Neutrophil (primary cell): ENCODE measurements around the gene RAB3IL1.
"Not testable (repeated sequence)": the region's sequence is repeated elsewhere in the genome, so short reads cannot be mapped to it uniquely, and the experiment has no call there.

Source experiments
- H3K27ac ChIP-seq: fragments of 200-600 bp; sonication (generic); 2 replicates; pipeline ENCODE4 v1.5.1; 2016; ENCODE audit warnings: mild to moderate bottlenecking, moderate library complexity
- H3K27me3 ChIP-seq: fragments of 200-600 bp; sonication (generic); 2 replicates; pipeline ENCODE4 v1.6.0; 2016; ENCODE audit warnings: mild to moderate bottlenecking
- H3K36me3 ChIP-seq: fragments of 200-600 bp; sonication (generic); 2 replicates; pipeline ENCODE4 v1.5.1; 2017
- H3K4me1 ChIP-seq, 2 experiments: fragments of 200-600 bp in 1 of 2; sonication (generic) in 1 of 2; 1 replicate in 1 of 2; 2 replicates in 1 of 2; pipeline versions ENCODE4 v1.5.1 to v1.6.1; 2013 to 2016; ENCODE audit warnings: low read depth in 1 of 2, low read length in 1 of 2, mild to moderate bottlenecking in 1 of 2, moderate library complexity in 1 of 2; ENCODE audit not compliant: control insufficient read depth in 1 of 2, insufficient read depth in 1 of 2
- H3K4me3 ChIP-seq, 2 experiments: fragments of 200-600 bp in 1 of 2; sonication (generic) in 1 of 2; 1 replicate in 1 of 2; 2 replicates in 1 of 2; pipeline ENCODE4 v1.5.1; 2013 to 2016; ENCODE audit warnings: low read depth in 1 of 2, low read length in 1 of 2, mild to moderate bottlenecking in 1 of 2, moderate library complexity in 1 of 2
- H3K9me3 ChIP-seq: fragments of 200-600 bp; sonication (generic); 2 replicates; pipeline ENCODE4 v1.5.1; 2016
- CTCF ChIP-seq: fragments of 200-600 bp; sonication (generic); IDR thresholded peaks from 2 replicates; pipeline ENCODE4 v1.5.1; 2016; ENCODE audit warnings: antibody characterized with exemption

RAB3IL1 gene

GRCh38 chr11:61883327-61883726 lies 34.0 kb downstream of the RAB3IL1 start:
- TF ChIP-seq CTCF, result no peak
- Histone ChIP-seq H3K36me3 (no peaks in the 10 kb centered on the region), H3K4me3 (no peak overlapping the region), H3K9me3 (no peaks in the 10 kb centered on the region), H3K27me3 (peaks cover 9% of the 10 kb centered on the region), H3K4me1 (no peaks in the 10 kb centered on the region), H3K27ac (no peak overlapping the region)

DNA sequence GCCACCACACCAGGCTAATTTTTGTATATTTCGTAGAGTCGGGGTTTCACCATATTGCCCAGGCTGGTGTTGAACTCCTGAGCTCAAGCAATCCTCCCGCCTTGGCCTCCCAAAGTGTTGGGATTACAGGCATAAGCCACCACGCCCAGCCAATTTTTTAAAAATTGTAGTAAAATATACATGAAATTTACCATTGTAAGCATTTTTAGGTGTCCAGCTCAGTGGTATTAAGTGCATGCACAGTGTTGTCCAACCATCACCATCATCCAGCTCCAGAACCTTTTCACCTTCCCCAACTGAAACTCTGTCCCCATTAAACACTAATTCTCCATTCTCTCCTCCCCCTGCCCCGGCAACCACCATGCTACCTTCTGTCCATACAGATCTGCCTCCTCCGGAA lies 34.5 kb downstream of the RAB3IL1 start:
- Histone ChIP-seq H3K4me1 (no peaks in the 10 kb centered on the region), H3K27ac (no peak overlapping the region), H3K4me3 (no peak overlapping the region), H3K36me3 (no peaks in the 10 kb centered on the region), H3K27me3 (peaks cover 9% of the 10 kb centered on the region), H3K9me3 (no peaks in the 10 kb centered on the region)
- TF ChIP-seq CTCF, result no peak

- not testable (repeated sequence) for H3K4me3 ChIP-seq, H3K4me1 ChIP-seq, H3K27ac ChIP-seq, H3K36me3 ChIP-seq, H3K27me3 ChIP-seq, H3K9me3 ChIP-seq
Observed at GRCh38 chr11:61882267-61882666, 35.1 kb downstream of the RAB3IL1 start.

- Histone ChIP-seq H3K4me3 (no peak overlapping the region), H3K27ac (no peak overlapping the region), H3K27me3 (no peaks in the 10 kb centered on the region), H3K9me3 (no peaks in the 10 kb centered on the region), H3K4me1 (no peaks in the 10 kb centered on the region), H3K36me3 (no peaks in the 10 kb centered on the region)
- TF ChIP-seq CTCF, result no peak
Observed at GRCh38 chr11:61881397-61881796, 36.0 kb downstream of the RAB3IL1 start.

- Histone ChIP-seq H3K4me1 (no peaks in the 10 kb centered on the region), H3K4me3 (no peak overlapping the region), H3K9me3 (no peaks in the 10 kb centered on the region), H3K27ac (no peak overlapping the region), H3K36me3 (no peaks in the 10 kb centered on the region), H3K27me3 (no peaks in the 10 kb centered on the region)
- TF ChIP-seq CTCF, result no peak
Observed at GRCh38 chr11:61880454-61880853, 36.9 kb downstream of the RAB3IL1 start.

GRCh38 chr11:61880031-61880430 lies 37.3 kb downstream of the RAB3IL1 start:
- Histone ChIP-seq H3K27me3 (no peaks in the 10 kb centered on the region), H3K4me1 (no peaks in the 10 kb centered on the region), H3K9me3 (no peaks in the 10 kb centered on the region), H3K27ac (no peak overlapping the region), H3K36me3 (no peaks in the 10 kb centered on the region), H3K4me3 (no peak overlapping the region)
- TF ChIP-seq CTCF, result no peak
